ENCODE results near the gene CCS.
"Not testable (repeated sequence)": the region's sequence is repeated elsewhere in the genome, so short reads cannot be mapped to it uniquely, and the experiment has no call there.

CCS gene

GRCh38 chr11:66631883-66632282, 38.9 kb downstream of the CCS start:
- no peak for DNase-seq

DNA sequence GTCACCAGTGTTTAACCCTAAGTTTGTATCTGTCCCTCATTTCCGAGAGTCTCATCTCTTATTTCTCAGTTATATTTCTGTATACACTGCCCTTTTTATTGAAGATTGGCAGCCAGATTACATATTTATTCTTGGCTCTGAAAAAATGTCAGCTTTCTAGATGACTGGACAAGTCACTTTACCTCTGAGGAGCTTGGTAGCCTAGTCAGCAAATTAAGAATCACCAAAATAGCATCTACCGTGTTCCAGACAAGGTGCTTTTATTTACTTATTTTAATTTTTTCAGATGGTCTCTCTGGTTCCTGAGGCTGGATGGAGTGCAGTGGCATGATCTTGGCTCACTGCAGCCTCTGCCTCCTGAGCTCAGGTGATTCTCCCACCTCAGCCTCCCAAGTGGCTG, 40.0 kb downstream of the CCS start:
- DNase-seq = no peak

DNA sequence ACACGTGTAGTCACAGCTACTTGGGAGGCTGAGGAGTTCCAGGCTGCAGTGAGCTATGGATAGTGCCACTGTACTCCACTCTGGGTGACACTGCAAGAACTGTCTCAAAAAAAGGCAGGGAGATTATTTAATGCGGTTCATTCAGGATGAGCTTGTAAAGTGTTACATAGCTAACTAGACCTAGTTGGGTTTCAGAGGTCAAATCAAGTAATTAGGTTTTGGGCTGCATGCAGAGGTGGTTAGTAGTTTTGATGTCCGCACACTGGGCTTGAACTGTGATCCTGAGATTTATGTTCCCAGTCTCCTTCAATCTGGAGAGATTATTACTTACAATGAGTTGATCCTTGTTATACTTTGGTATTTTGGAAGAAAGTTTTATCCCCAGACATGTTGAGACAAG, 43.4 kb downstream of the CCS start:
- no peak for DNase-seq

DNA sequence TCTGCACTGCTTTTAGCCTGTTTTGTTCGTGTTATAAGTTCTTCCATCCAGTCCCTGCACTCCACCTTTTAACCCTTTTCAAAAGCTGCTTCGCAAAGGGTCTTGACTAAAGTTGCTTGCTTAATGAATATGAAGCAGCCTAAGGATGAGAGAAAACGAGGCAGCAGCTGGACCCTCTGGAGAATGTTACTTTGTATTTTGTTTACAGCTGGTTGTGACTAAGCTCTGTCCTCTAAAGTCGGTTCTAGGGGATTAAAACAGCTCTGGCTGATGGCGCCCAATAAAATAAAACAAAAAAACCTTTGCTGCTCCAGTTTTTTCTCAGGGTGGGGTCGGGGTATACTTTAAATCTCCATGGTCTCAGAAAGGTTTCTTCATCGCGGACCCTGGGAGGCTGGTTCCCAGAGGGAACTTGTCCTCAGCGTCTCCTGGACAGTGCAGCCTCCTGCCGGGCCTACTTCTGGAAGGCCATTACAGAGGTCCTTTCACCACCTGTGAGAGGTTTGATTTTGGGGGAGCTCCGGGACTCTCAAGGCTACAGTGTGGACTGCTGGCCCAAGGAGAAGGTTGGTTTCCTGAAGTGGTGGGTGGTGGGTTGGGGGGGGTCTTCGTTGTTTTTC, 44.7 kb downstream of the CCS start:
- DNase-seq = no peak

GRCh38 chr11:66638177-66639065, 45.4 kb downstream of the CCS start, which contains the start of gene RBM4:
RBM4 (plus strand) TSS chr11:66638703; CDS start chr11:66639712, 1,009 bp downstream.
- peak; percentile 100 for DNase-seq

DNA sequence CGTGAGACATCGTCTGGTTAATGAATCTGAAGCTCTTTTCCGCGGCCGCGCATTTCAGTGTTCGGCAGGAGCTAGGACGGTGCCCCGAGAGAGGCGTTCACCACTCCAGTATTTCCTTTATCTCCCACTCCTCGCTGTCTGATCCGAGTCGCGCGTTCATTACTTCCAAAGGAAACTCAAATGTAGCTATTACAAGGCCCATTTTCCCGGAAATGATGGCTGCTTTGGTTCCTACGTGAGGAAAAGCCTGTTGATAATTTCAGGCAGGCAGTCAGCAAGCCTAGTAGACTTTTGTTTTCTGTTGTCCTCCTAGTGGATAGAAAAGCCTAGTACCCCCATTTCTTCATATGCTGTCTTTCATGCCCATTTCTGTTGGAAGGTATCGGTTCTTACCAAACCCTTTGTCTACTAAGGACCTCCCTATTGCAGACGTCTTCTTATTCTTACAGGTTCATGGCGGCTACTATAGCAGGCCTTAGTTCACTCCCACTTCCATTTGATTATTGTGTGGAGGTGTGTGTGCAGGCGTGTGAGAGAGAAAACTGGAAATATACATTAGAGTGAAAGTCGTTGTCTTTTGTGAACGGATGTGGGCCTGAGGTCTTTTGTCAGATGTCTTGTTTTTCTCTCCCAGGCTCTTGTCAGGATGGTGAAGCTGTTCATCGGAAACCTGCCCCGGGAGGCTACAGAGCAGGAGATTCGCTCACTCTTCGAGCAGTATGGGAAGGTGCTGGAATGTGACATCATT, 46.3 kb downstream of the CCS start:
- DNase-seq = no peak

DNA sequence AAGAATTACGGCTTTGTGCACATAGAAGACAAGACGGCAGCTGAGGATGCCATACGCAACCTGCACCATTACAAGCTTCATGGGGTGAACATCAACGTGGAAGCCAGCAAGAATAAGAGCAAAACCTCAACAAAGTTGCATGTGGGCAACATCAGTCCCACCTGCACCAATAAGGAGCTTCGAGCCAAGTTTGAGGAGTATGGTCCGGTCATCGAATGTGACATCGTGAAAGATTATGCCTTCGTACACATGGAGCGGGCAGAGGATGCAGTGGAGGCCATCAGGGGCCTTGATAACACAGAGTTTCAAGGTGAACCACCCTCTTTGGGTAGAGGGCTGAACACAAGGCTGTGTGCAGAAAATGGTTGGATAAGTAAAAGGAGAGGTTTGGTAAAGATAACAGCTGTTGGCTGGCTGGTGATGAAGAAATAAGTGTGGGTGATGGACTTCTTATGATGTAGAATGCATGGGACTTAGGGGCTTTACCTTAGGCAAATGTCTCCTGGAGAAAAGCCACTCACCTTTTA, 46.9 kb downstream of the CCS start:
- DNase-seq = not testable (repeated sequence)

GRCh38 chr11:66641834-66642233, 48.8 kb downstream of the CCS start:
- no peak for DNase-seq

- DNase-seq = no peak
Observed at GRCh38 chr11:66643745-66644437, 50.9 kb downstream of the CCS start.

GRCh38 chr11:66646828-66647227, 53.8 kb downstream of the CCS start:
- DNase-seq = no peak

- no peak for DNase-seq
Observed at GRCh38 chr11:66649903-66650302, 56.9 kb downstream of the CCS start.

DNA sequence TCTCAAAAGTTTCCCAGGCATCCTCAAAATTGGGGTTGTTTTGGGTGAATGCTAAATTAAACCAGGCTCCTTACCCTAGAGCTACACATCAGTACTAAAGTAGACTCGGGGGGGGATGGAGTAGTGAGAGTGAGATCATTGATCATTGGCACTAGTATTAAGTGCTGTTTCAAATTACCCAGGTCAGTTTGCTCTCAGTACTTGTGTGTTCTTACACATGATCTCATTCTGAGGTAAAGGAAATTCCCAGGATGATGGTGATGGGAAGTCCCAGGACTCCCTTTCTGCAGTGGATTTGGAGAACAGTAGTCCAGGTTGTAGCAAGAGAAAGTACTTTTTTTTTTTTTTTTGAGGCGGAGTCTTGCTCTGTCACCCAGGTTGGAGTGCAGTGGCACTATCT, 58.0 kb downstream of the CCS start:
- DNase-seq = no peak

GRCh38 chr11:66652651-66653050, 59.7 kb downstream of the CCS start:
- no peak for DNase-seq

DNA sequence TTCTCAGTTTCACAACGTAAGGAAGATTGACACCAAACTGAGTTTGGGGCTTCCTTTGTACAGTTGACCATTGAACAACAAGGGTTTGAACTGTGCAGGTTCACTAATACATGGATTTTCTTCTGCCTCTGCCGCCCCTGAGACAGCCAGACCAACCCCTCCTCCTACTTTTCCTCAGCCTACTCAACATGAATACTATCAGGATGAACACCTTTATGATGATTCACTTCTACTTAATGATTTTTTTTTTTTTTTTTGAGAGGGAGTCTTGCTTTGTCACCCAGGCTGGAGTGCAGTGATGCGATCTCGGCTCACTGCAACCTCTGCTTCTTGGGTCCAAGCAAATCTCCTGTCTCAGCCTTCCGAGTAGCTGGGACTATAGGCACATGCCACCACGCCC, 60.1 kb downstream of the CCS start:
- DNase-seq = no peak
